Hematopoietic multipotent progenitor cell treated with erythropoietin and hydrocortisone succinate and interleukin-3 and kit ligand, for 17 days (in vitro differentiated cells): ENCODE measurements around the gene RNF224.
"Not testable (repeated sequence)": the region's sequence is repeated elsewhere in the genome, so short reads cannot be mapped to it uniquely, and the experiment has no call there.

Experiments used
- DNase-seq: peaks from one replicate; pipeline ENCODE4 v3.0.0-alpha.2; 2015; ENCODE audit warnings: low spot score

The RNF224 gene

GRCh38 chr9:137240841-137241489, 13.7 kb downstream of the RNF224 start, which contains the start of gene TUBB4B:
Gene TUBB4B (plus strand): TSS chr9:137241287. CDS start chr9:137241361, 74 bp downstream.
- peak; percentile 100 for DNase-seq

- DNase-seq: peak; percentile 87
Observed at GRCh38 chr9:137241490-137242268, 14.4 kb downstream of the RNF224 start.

GRCh38 chr9:137242269-137243203, 15.2 kb downstream of the RNF224 start:
- DNase-seq: peak; percentile 70

GRCh38 chr9:137243266-137243625, 15.9 kb downstream of the RNF224 start:
- not testable (repeated sequence) for DNase-seq

- peak; percentile 50 for DNase-seq
Observed at GRCh38 chr9:137243626-137244485, 16.6 kb downstream of the RNF224 start.

GRCh38 chr9:137244486-137245449, 17.5 kb downstream of the RNF224 start:
- DNase-seq: peak; percentile 48

- no peak for DNase-seq
Observed at GRCh38 chr9:137245450-137246421, 18.4 kb downstream of the RNF224 start.

- no peak for DNase-seq
Observed at GRCh38 chr9:137247135-137247915, 20.0 kb downstream of the RNF224 start.

- DNase-seq: peak; percentile 22
Observed at GRCh38 chr9:137247916-137248175, 20.5 kb downstream of the RNF224 start.

GRCh38 chr9:137250329-137251193, 23.3 kb downstream of the RNF224 start:
- peak; percentile 31 for DNase-seq

GRCh38 chr9:137251194-137251461, 23.8 kb downstream of the RNF224 start, which contains the start of gene STPG3:
Gene STPG3 (plus strand): TSS chr9:137251286. CDS start chr9:137251287, 1 bp downstream.
- peak; percentile 19 for DNase-seq

GRCh38 chr9:137251490-137252268, 24.4 kb downstream of the RNF224 start:
- no peak for DNase-seq

- peak; percentile 19 for DNase-seq
Observed at GRCh38 chr9:137252555-137253506, 25.5 kb downstream of the RNF224 start.

- DNase-seq: peak; percentile 21
Observed at GRCh38 chr9:137253717-137254623, 26.7 kb downstream of the RNF224 start.
